ENCODE measurements around the gene TRUB1.
"Not testable (repeated sequence)": the region's sequence is repeated elsewhere in the genome, so short reads cannot be mapped to it uniquely, and the experiment has no call there.

Gene TRUB1

GRCh38 chr10:114937962-114938855 is at the start of gene TRUB1:
Gene TRUB1 (plus strand): TSS chr10:114938195. CDS start chr10:114938254, 59 bp downstream.
- ATAC-seq: peak; percentile 99

DNA sequence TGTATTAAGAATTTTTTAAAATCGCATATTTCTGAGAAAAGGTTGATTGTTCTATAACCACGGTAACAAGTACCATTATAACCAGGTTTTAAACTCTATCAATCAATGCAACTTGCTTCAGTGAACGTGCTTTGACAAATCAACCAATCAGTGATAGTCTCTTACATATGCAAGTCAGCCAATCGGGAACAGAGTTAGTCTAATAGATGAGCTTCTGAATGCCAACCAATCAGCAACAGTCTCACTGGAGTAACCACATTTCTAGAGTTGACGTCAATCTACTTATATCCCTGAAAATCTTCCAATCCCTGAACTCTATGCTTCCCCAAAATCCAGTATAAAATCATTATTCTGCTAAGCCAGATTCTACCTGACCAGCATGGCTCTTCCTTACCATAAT is 44.7 kb upstream of the TRUB1 start:
- DNase-seq: no peak
- no peak for ATAC-seq

More at GRCh38 chr10:114937962-114938855, at the start of gene TRUB1:
- peak; percentile 87 for DNase-seq

- no peak for DNase-seq
- ATAC-seq: no peak
These were observed 43.1 kb upstream of the TRUB1 start for GRCh38 chr10:114894911-114895310.

- not testable (repeated sequence) for ATAC-seq
These were observed 41.0 kb upstream of the TRUB1 start for GRCh38 chr10:114897011-114897410.

GRCh38 chr10:114897593-114897992 is 40.4 kb upstream of the TRUB1 start:
- ATAC-seq (no peak), DNase-seq (no peak)

More at GRCh38 chr10:114897011-114897410, 41.0 kb upstream of the TRUB1 start:
- not testable (repeated sequence) for DNase-seq

DNA sequence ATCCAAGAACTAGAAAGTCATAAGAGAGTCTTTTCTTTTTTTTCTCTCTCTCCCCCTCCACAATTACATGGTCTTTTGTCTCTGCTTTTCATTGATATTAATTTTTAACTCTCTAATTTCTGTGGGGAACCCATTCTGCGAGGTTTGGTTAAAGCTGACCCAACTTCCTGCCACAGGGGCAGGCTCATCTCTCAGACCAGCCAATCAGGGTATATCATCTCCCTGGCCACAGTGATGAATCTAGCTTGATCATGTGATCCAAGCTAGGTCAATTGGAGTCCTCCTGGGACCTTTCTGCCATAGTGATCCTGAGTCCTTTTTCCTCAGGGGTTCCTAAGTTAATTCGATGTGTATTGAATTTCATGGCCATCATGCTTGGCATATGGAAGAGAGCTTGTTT is 38.0 kb upstream of the TRUB1 start:
- DNase-seq: no peak
- no peak for ATAC-seq

- ATAC-seq: no peak
These were observed 37.3 kb upstream of the TRUB1 start for GRCh38 chr10:114900658-114901057.

DNA sequence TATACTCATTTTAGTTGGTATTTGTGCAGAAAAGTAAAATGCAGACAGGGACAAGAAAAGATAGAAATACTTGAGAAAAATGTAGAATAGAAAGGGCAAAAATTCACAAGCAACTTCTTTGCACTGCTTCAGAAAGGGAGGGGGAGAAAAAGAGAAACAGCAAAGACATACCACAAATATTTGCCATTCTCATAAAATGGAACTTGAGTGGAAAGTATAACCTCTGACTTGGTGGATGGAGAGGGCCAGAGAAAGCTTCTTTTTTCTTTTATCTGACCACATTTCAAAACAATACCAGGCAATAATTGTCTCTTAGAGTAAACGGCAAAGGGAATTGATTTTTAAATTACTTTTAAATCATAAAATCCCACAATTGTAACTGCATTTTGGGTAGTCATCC is 35.8 kb upstream of the TRUB1 start:
- no peak for DNase-seq

More at GRCh38 chr10:114900658-114901057, 37.3 kb upstream of the TRUB1 start:
- no peak for DNase-seq

GRCh38 chr10:114905450-114905849 is 32.5 kb upstream of the TRUB1 start:
- ATAC-seq (no peak), DNase-seq (no peak)

More for the DNA sequence above, 35.8 kb upstream of the TRUB1 start:
- ATAC-seq: no peak

DNA sequence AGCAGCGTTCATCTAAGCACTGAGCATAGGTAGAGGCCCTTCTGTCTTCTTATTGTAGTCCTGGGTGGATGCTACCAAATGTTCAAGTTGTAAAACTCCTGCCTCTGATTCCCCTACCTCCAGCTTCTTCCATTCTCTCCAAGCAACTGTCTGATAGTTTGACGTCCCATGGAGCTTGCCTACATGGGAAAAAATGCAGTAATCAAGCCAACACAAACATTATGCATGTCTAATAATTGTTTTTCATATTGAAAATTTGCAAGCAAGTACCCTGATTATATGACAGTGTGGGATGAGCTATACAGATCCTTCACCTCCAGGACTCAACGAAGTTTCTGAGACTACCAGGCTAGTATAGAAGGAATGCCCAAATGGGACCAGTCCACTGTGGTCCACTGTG is 31.0 kb upstream of the TRUB1 start:
- DNase-seq (no peak), ATAC-seq (no peak)

GRCh38 chr10:114908896-114909295 is 29.1 kb upstream of the TRUB1 start:
- ATAC-seq (no peak), DNase-seq (no peak)

GRCh38 chr10:114911052-114911711 is 26.8 kb upstream of the TRUB1 start:
- peak; percentile 49 for ATAC-seq
- no peak for DNase-seq

DNA sequence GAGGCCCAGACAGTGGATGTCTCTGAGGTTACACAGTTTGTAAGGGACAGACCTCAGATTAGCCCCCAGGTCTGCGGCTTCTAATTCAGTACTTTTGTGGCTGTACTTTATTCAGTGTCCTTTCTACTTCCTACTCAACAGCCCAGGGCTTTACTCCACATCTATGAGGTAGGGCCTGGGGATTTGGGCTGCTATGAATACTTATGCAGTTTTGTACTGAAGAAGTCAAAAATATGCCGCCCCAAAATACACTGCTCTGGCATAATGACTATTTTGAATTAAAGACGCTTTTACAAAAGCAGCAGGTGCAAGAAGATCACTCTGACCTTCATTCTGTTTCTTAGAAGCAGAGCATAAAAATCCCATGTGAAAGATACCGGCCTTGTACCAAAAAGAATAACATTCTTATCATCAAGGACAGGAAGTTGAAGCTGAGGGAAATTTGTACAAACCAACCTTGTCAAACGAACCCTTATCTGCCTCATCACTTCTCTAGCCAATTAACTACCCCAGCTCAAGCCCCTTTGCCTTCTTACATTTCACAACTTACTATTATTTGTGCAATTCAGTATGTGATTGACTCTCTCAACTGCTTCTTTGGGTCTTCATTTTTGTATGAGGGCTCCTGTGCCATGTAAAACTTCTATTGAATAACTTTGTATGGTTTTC is 26.1 kb upstream of the TRUB1 start:
- DNase-seq (no peak), ATAC-seq (no peak)

GRCh38 chr10:114912470-114912859 is 25.5 kb upstream of the TRUB1 start:
- no peak for DNase-seq
- no peak for ATAC-seq

DNA sequence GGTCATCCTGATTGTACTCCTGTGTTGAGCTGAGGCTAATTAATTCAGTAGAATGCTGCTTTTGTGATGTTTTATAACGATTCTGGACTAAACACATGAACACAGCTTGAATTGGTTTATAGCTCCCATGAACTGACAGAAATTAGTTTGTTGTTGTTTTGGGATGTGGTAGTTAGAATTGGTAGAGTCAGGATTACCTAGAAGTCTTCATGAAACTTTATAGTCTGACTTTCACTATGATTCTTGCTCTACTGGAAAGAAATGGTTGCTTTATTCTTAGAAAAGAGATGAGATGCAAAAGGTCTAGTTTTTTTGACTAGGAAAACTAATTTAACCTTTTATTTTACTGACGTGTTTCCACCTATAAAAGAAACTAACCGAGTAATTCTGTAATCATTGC is 23.4 kb upstream of the TRUB1 start:
- ATAC-seq: no peak
- no peak for DNase-seq

DNA sequence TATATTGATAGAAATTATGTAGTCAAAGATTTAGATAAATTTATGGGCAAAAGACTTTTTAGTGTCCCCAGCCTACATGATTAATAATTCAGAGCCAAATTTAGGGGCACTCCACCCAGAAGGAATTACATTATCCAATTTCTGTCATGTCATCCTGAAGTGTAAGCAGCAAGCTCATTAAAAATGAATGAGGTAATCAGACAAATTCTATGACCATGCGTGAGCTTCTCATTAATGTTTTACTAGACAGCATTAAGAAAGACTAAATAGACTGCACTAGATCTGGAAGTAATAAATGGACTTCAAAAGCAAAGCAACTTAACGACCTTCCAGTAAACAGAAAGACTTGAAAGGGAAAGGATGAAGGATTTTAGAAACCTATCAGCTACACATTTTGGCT is 22.7 kb upstream of the TRUB1 start:
- ATAC-seq: no peak
- DNase-seq: no peak

GRCh38 chr10:114916653-114917052 is 21.3 kb upstream of the TRUB1 start:
- DNase-seq (no peak), ATAC-seq (no peak)

DNA sequence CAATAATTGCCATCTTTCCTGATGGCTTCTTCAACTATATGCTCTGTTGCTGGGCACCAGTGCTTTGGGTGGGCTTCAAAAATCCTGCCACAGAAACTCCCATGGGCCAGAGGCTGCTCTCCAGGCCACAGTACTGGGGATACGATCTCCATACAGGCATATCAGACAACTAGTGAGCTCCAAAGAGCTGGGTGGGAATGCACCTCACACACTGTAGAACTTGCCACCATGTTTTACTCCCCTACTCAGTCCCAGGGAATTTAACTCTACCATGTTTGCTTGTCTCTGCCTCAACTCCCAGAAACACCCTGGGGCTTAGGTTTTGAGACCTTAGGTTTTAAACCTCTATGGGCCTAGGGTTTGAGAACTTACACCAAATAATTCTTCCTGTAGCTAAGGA is 20.5 kb upstream of the TRUB1 start:
- DNase-seq (no peak), ATAC-seq (no peak)

- DNase-seq (no peak), ATAC-seq (no peak)
These were observed 19.9 kb upstream of the TRUB1 start for GRCh38 chr10:114917927-114918672.

DNA sequence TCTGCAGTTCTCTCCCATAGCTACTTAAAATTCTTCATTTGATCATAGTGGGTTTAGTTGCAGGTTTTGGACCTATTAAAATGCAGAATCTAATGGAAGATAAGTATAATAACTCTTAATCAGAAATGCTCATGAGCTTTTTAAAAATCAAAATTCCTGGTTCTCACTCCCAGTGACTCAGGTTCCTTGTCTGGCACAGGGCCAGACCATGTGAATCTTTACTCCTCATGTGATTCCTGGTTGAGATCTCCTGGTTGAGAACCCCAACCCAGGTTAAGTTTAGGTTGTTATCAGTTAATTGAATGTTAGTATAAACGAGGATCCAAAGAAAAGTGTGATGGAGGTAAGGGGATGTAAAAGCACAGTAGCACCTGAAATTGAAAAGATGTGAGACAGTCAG is 17.5 kb upstream of the TRUB1 start:
- ATAC-seq (no peak), DNase-seq (no peak)

DNA sequence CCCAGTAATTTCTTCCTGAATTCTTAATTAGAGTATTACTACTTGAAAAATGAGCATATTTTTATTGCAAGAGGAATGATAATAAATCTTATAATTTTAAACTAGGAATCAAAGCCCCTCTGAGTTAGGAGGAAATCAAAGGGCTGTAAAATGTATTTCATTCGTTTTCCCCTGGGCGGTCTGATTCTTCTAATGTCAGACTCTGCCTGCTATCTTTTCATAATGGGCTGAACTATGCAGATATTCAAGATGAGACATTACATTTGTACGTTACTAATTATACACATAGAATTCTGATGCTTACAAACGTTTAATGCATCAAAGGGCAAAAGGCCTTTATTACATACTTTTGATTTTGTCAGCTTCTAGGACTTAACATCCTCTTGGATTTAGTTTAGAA is 16.0 kb upstream of the TRUB1 start:
- no peak for DNase-seq
- ATAC-seq: no peak

DNA sequence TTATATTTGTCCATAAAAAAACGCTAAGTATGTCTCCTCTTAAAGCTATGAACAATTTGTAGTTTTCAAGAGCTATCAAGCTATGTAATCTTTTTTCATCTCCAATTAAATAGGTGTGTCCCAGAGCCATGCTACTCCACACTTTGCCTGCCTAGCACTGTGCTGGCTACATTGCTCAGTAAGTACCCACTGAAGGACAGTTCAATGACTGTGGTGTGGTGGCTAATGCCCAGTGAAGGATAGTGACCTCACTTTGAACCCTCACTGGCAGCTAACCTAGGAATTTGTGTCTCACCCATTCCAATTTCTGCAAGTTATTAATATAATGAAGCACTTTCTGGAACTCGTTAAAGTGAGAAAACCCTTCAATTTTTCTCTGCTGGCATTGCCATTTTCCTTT is 14.4 kb upstream of the TRUB1 start:
- ATAC-seq: no peak
- DNase-seq: no peak

Measured in stimulated activated naive CD8-positive, alpha-beta T cell treated with anti-CD3 and anti-CD28 coated beads, Interleukin-15, Interleukin-2, amounts not matched to agents 100 U/mL and 50 U/mL, for 24 hours (primary cell).